ENCODE measurements around the gene BLOC1S5.

GRCh38 chr6:8075185-8075584 lies 11.0 kb upstream of the BLOC1S5 start:
- TF ChIP-seq CTCF (IDR thresholded peaks at IDR 0.05; ENCODE audit: control extremely low read depth in 1 of 3, insufficient read depth in 1 of 3, low read depth in 1 of 3, low read length in 3 of 3): no peak
- TF ChIP-seq YY1 (IDR thresholded peaks at IDR 0.05; ENCODE audit: low read depth, low read length): no peak
- no peak for TF ChIP-seq FOSL1 (IDR thresholded peaks at IDR 0.05; ENCODE audit: insufficient read depth, low read depth, low read length)
